Stimulated activated CD8-positive, alpha-beta memory T cell treated with anti-CD3 and anti-CD28 coated beads, Interleukin-4, amount 100 ng/mL, for 1 hour (primary cell): ENCODE data around the gene MC4R.
"Not testable (repeated sequence)": the region's sequence is repeated elsewhere in the genome, so short reads cannot be mapped to it uniquely, and the experiment has no call there.

Experiments used
- DNase-seq, 2 donors: peaks; one replicate each; pipeline ENCODE4 v3.0.0-alpha.2; 2020; ENCODE audit warnings: low read depth in 2 of 2, low spot score in 1 of 2

Gene MC4R

DNA sequence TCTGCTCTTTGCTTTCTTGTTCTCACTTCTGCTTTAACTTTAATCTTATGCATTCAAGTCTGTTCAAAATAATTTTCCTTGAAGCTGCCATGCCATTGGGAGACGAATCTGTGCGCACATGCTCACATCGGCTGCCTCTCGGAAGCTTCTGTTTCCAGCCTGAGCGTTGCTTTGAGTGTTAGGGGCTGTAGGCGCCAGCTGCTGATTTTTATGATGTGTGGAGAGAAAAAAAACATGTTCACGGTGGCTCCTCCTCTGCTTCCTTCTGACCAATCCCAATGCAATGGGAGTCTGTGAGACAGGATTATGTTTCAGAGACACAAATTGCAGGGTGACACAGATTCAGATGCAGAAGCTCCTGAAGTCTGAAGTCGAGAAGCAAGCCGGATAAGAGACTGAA, at the start of gene MC4R:
Gene MC4R, minus strand, starts transcription at position 180 of the 400 bp plus-strand sequence. CDS start 426 bp downstream, outside the sequence.
- DNase-seq, result no peak

- not testable (repeated sequence) for DNase-seq
Observed at GRCh38 chr18:60422306-60422705, 49.7 kb upstream of the MC4R start.

DNA sequence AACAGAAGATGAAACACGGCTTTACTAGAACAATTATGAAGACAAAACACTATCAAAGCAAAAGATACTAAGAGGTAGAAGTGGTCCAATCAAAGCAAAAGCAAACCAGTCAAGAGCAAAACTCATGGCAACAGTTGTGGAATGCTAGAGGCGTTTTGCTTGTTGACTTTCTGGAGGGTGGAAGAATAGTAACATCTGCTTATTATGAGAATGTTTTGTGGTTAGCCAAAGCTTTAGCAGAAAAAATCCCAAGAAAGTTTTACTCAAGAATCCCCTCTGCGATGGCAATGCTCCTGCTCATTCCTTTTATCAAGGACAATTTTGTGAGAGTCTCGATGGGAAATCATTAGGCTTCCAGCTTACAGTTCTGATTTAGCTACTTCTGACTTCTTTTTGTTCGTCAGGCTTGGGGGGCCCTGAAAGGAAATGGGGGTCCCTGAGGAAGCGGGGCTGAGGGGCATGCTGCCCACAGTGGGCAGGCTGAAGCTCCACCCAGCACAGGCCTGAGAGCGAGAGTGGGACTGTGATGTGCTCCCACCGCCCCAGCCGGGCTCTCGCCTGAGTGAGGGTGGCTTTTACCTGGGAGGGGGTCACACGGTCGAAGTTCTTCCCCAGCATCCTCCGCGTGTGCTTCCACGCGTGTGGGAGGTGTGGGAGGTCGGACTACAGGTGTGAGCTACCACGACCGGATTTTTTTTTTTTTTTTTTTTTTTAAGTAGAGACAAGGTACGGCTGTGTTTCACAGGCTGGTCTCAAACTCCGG, 49.0 kb upstream of the MC4R start:
- no peak for DNase-seq

DNA sequence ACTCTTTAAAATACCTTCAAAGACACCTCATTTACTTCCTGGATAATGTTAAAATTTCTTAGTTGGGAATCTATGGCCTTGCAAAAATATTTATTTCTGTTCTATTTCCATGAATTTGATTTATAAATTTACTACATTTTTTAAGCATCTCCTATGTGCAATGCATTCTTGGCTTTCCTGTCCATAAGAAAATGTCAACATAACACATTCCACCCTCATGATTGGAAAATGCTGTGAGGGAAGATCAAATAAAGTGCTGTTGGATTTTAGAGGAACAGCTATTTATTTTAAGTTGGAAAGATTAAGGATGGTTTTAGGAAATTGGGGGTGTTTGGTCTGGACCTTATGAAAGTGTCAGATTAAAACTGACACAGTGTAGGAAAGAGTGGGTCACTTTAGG, 45.4 kb upstream of the MC4R start:
- no peak for DNase-seq

- DNase-seq, result no peak
Observed at GRCh38 chr18:60413944-60414547, 41.5 kb upstream of the MC4R start.

- DNase-seq, result no peak
Observed at GRCh38 chr18:60411715-60412114, 39.1 kb upstream of the MC4R start.

DNA sequence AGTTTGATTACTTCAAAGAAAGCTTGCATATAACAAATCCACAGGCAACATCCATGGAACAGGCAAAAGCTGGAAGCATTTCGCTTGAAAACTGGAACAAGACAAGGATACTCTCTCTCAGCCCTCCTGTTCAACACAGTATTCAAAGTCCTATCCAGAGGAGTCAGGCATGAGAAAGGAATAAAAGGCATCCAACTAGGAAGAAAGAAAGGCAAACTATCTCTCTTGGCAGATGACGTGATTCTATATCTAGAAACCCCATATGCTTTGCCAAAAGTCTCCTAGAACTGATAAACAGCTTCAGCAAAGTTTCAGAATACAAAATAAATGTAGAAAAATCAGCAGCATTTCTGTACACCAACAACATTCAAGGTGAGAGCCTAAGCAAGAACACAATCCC, 34.1 kb upstream of the MC4R start:
- DNase-seq, result no peak

GRCh38 chr18:60404486-60405085, 32.0 kb upstream of the MC4R start:
- no peak for DNase-seq

DNA sequence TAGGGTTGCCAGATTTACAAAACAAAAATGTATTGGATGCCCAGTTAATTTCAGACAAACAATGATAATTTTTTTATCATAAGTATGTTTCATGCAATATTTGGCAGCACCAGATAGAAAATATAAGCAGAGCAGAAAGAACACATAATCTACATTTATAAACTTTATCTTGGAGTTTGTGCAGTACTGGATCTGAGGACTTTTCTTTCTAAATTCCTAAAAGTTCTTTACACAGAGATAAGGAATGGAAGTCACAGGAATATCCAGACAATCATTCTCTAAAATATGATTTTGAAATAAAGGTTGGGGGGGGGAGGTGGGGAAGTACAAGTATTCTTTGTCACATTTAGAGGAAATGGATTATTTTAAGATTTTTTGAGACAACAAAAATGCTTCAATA, 28.8 kb upstream of the MC4R start:
- no peak for DNase-seq

DNA sequence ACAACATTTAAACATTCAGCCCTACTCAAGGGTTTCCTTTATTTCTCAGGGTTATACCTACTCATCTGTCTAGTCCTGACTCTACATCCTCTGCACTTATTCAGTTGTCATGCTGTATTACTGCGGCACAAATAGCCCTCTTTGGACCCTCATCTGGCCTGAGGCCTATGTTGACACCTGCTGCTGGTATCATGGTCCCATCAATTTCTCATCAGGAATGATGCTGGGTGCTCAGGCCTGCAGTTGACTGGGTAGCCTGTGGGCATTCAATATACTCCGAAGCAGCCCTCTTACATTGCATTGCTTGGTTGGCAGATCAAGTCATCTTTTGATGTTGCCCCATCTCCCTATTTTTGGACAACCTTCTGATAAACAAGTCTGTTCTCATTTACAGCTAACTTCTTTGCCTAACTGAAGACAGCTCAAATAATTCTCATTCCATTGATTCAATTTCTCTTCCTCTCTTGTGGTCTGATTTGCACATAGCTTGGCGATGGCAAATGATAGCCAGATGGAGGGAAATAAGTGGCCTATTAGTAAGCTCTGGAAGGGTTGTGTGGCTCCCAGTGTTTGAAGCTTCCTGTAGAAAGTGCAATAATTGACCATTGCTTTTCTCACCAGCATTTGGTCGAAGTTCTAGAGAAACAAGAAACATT, 19.1 kb upstream of the MC4R start:
- no peak for DNase-seq

GRCh38 chr18:60389314-60389713, 16.7 kb upstream of the MC4R start:
- no peak for DNase-seq

GRCh38 chr18:60385693-60386092, 13.1 kb upstream of the MC4R start:
- DNase-seq, result no peak

DNA sequence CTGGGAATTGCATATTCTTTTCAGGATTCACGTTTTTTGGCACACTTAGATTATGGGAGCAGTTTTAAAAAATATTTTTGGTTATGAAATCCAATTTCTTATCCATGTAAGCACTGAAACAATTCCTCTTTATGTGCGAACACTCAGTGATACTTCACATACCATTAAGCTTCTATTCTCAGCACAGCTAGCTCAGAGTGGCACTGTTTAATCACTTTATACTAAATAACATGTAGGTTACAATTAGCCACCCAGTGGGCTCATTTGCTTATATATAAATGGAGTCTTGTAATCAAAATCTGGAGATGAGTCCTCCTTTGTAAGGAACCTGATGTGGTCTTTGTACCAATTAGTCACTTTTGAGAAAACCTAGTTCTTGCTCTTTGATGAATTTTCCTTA, 11.3 kb upstream of the MC4R start:
- DNase-seq, result no peak

- no peak for DNase-seq
Observed at GRCh38 chr18:60377778-60378469, 5.3 kb upstream of the MC4R start.

GRCh38 chr18:60372132-60372531, 443 bp downstream of the MC4R start:
- no peak for DNase-seq

GRCh38 chr18:60358516-60358915, 14.1 kb downstream of the MC4R start:
- DNase-seq, result no peak

DNA sequence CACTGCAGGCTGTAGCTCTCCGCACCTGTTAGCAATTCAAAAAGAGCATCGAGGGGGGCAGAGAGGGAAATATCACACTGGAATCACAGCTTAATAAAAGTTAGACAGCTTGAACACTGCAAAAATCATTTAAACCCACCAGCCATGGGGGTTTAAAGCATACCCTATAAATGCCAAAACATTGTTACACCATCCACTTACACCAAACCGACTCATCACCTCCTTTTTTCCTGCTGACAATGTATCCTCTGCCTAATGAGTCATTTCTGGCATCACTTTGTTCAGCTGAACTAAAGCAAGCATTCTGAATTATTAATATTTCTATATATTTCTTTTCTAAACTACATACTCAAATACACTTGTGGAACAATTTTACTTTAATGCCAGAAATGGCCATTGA, 21.6 kb downstream of the MC4R start:
- DNase-seq, result no peak

- DNase-seq, result no peak
Observed at GRCh38 chr18:60350150-60350549, 22.4 kb downstream of the MC4R start.

DNA sequence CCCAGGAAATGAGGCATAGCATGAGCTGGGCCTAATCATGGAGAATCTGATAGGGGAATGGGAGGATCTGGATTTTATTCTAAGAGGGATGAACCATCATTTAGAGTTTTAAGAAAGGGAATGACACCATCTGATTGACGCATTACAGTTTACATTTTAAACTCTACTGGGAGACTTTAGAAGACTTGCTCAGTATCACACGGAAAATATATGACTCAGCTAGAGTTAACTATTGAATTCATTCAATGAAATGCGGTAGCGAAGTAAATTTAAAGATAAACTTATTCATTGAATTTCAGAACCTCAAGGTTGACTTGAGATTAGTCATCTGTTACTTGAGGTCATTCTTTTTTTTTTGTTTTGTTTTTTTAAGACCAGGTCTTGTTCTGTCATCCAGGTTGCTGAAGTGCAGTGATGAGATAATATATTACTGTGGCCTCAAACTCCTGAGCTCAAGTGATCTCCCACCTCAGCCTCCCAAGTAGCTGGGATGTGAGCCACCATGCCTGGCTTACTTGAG, 25.0 kb downstream of the MC4R start:
- no peak for DNase-seq

DNA sequence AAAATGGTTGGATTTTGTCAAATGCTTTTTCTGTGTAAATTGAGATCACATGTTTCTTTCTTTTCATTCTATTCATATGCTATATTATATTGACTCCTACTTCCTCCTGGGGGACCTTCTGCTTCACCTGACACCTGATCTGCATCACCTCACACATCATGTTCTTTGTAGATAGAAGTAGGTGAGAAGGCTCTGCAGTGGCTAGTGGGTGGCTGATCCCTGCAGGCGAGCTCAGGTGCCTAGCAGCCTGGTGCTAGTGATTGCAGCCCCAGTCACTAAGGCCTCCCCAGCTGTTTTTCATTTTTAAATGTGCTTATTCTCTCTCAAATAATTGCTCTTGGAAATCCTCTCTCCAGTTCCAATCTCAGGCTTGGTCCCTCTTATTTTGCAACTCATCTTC, 33.6 kb downstream of the MC4R start:
- DNase-seq, result no peak

GRCh38 chr18:60331890-60332289, 40.7 kb downstream of the MC4R start:
- DNase-seq, result no peak
